ENCODE results near the gene LRRC49. TPM values are rescaled to one million over a fixed set of nuclear protein-coding genes. Genes with fewer than 3 reads are reported as not detected.

LRRC49 gene
- total RNA-seq, 1 donor, result 14.2 TPM

DNA sequence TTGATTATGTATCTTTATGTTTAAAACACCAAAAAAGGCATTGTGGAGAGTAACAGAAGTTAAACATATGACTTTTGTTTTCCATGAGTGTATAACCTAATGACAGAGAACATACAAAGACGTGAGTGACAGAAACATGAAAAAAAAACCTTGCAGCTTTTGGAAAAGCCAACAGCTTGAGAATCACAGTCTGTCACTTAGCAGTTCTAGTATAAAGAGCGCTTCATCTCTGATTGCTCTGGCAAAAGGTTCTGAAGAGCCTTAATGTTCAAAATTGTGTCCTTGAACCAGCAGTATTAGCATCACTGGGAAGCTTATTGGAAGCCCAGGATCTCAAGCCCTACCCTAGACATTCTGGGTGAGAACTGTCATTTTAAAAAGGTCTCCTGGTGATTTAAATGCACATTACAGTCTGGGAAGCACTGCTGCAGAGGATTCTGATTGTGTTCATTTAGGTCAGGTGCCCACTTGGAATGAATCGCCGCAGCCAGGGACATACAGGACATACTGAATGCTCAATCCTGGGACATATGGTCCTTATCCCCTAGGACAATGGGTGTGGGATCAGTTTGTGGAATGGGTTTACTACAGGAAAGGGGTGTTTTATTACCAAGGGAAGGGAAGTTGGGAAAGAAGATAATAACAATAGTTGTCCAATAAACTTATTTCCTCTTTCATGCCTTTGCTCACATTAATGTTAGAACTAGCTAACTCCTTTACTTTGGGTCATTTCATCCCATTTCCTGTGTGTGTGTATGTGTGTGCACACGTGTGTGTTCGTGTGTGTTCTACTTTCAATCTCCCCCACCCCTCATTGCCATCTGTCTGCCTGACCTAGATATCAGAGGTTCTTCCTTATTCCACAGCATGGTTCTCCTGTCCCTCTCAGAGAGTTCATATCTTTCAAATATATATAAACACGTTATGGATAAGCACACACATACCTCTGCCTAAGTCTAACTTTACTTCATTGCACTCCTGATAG, 55.0 kb downstream of the LRRC49 start:
- H3K4me3 ChIP-seq (ENCODE audit: low read depth, low read length), result no peak overlapping the region
- DNase-seq (ENCODE audit: low read depth), result no peak
- TF ChIP-seq CTCF (IDR thresholded peaks at IDR 0.05; ENCODE audit: insufficient read depth, low read depth, low read length), result no peak

DNA sequence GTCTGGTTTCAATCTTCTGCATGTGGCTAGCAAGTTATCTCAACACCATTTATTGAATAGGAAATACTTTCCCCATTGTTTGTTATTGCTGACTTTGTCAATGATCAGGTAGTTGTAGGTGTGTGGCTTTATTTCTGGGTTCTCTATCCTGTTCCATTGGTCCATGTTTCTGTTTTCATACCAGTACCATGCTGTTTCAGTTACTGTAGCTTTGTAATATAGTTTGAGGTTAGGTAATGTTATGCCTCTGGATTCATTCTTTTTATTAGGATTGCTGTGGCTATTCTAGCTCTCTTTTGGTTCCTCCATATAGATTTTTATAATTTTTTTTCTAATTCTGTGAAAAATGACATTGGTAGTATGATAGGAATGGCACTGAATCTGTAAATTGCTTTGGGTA, 58.3 kb downstream of the LRRC49 start:
- H3K4me3 ChIP-seq (ENCODE audit: low read depth, low read length), result no peak overlapping the region
- DNase-seq (ENCODE audit: low read depth), result no peak
- no peak for TF ChIP-seq CTCF (IDR thresholded peaks at IDR 0.05; ENCODE audit: insufficient read depth, low read depth, low read length)

DNA sequence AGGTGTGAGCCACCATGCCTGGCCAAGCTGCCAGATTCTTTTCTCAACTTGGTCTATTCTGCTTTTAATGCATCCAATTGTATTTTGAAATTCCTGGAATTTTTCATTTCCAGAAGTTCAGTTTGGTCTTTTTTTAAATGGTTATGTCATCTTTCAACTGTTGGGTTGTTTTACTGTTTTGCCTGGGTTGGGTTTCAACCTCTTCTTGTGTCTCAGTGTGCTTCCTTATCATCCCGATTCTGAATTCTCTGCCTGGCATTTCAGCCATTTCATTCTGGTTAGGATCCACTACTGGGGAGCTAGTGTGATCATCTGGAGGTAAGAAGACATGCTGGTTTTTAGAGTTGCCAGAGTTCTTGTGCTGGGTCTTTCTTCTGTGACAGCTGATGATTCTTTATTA, 61.5 kb downstream of the LRRC49 start:
- no peak for DNase-seq (ENCODE audit: low read depth)
- TF ChIP-seq CTCF (IDR thresholded peaks at IDR 0.05; ENCODE audit: insufficient read depth, low read depth, low read length), result no peak

GRCh38 chr15:70954733-70955132, 62.1 kb downstream of the LRRC49 start:
- DNase-seq (ENCODE audit: low read depth), result no peak
- H3K4me3 ChIP-seq (ENCODE audit: low read depth, low read length), result no peak overlapping the region
- no peak for TF ChIP-seq CTCF (IDR thresholded peaks at IDR 0.05; ENCODE audit: insufficient read depth, low read depth, low read length)

More for the DNA sequence above, 61.5 kb downstream of the LRRC49 start:
- H3K4me3 ChIP-seq (ENCODE audit: low read depth, low read length), result no peak overlapping the region

GRCh38 chr15:70955151-70955550, 62.5 kb downstream of the LRRC49 start:
- no peak for TF ChIP-seq CTCF (IDR thresholded peaks at IDR 0.05; ENCODE audit: insufficient read depth, low read depth, low read length)
- no peak for DNase-seq (ENCODE audit: low read depth)
- no peak overlapping the region for H3K4me3 ChIP-seq (ENCODE audit: low read depth, low read length)

DNA sequence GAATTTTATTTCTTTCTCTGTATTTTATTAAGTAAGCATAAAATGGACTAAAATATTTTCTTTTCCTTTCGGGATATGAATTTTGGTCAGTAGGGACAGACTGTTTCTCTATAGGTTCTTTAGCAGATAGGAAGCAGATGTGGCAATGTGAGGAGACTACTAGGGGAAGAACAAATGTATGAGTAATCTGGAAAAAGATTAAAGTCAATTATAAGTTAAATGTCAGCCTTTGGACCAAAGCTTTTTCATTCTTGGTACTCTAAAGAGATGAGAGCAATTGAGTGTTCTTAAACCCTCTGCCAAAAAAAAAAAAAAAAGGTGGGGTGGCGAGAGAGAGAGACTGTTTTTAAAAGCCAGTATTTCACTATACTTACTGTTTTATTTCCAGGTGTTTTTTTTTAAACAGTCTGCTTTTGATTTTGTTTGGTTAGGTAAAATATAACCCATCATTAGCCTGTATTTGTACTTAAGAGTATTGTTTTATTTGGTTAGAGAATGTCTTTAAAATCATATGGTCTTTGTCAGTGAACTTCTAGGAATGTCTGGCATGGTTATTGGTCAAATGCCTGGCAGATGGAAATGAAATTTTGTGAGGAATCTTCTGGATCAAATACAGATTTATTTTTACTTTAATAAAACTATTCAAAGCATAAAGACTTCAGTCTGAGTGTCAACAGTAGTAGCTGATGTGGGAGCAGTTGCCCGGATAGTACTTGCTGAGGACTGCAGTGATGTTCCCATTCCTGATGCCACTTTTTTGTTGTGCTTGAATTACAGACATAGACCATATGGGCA, 63.8 kb downstream of the LRRC49 start:
- TF ChIP-seq CTCF (IDR thresholded peaks at IDR 0.05; ENCODE audit: insufficient read depth, low read depth, low read length), result no peak
- H3K4me3 ChIP-seq (ENCODE audit: low read depth, low read length), result no peak overlapping the region
- DNase-seq (ENCODE audit: low read depth), result no peak

Measured in fibroblast of villous mesenchyme (primary cell).